BE2C (cell line): ENCODE measurements around the gene PCSK2.

ENCODE experiments used
- DNase-seq: peaks from one replicate; pipeline ENCODE4 v3.0.0-alpha.2; 2020
- H3K27me3 ChIP-seq: fragments of 250-450 bp; sonication (Bioruptor Pico); 2 replicates; pipeline ENCODE4 v1.5.1; 2020; ENCODE audit warnings: mild to moderate bottlenecking
- H3K36me3 ChIP-seq: fragments of 250-450 bp; sonication (Bioruptor Pico); 2 replicates; pipeline ENCODE4 v1.5.1; 2020; ENCODE audit warnings: mild to moderate bottlenecking
- H3K4me1 ChIP-seq: fragments of 250-450 bp; sonication (Bioruptor Pico); 2 replicates; pipeline ENCODE4 v1.5.1; 2020
- H3K4me3 ChIP-seq: 2 replicates; pipeline ENCODE4 v1.5.1; 2011; ENCODE audit warnings: low read depth, low read length
- H3K9me3 ChIP-seq: fragments of 250-450 bp; sonication (Bioruptor Pico); 2 replicates; pipeline ENCODE4 v1.5.1; 2020
- TF ChIP-seq, protein P1 (sequence below): IDR thresholded peaks from 2 replicates; pipeline ENCODE4 v1.5.1; 2012; ENCODE audit warnings: mild to moderate bottlenecking, low read depth, low read length

PCSK2 gene

DNA sequence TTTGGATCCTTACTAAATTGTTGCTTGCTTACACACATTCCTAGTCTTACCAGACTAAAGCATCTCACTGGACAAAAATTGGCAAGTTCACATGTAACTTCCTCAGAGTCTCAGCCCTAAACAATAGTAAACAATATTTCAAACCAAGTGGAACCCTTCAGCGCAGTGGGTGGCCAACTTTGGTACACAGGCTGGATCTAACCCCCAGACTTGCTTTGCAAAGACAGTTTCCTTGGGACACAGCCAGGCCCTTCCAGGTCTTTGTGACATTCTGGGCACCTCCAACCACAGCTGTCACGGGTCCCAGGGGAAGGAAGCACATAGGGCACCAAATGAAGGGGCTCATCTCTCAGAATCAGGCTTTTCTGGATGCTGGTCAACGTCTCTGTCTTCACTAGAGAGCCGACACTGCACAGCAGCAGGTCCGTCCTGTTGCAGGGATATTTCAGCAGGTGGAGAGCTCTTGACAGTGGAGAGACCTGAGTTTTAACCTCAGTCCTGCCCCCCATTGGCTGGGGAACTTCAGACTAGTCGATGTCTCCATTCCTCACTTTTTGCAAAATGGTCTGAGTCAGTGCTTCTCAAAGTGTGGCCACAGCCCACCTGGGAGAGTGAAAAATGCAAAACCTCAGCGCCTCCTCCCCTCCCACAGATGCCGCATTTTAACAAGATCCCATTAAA lies 212.9 kb downstream of the PCSK2 start:
- Histone ChIP-seq H3K4me1 (no peaks in the 10 kb centered on the region), H3K9me3 (no peaks in the 10 kb centered on the region), H3K27me3 (peaks cover 31% of the 10 kb centered on the region), H3K36me3 (no peaks in the 10 kb centered on the region), H3K4me3 (no peak overlapping the region)
- TF ChIP-seq, protein P1, sequence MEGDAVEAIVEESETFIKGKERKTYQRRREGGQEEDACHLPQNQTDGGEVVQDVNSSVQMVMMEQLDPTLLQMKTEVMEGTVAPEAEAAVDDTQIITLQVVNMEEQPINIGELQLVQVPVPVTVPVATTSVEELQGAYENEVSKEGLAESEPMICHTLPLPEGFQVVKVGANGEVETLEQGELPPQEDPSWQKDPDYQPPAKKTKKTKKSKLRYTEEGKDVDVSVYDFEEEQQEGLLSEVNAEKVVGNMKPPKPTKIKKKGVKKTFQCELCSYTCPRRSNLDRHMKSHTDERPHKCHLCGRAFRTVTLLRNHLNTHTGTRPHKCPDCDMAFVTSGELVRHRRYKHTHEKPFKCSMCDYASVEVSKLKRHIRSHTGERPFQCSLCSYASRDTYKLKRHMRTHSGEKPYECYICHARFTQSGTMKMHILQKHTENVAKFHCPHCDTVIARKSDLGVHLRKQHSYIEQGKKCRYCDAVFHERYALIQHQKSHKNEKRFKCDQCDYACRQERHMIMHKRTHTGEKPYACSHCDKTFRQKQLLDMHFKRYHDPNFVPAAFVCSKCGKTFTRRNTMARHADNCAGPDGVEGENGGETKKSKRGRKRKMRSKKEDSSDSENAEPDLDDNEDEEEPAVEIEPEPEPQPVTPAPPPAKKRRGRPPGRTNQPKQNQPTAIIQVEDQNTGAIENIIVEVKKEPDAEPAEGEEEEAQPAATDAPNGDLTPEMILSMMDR: no peak
- DNase-seq: no peak

DNA sequence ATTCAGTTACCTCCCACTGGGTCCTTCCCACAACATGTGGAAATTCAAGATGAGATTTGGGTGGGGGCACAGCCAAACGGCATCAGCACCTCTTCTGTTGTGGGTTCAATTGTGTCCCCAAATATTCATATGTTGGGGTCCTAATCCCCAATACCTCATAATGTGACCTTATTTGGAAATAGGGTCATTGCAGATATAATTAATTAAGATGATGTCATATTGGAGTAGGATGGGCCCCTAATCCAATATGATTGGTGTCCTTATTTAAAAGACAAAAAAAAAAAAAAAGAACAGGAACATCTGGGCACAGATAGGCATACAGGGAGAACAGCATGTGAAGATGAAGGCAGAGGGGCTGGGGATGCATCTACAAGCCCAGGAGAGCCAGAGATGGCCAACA lies 214.9 kb downstream of the PCSK2 start:
- Histone ChIP-seq H3K27me3 (peaks cover 37% of the 10 kb centered on the region), H3K4me1 (no peaks in the 10 kb centered on the region), H3K9me3 (no peaks in the 10 kb centered on the region), H3K36me3 (no peaks in the 10 kb centered on the region), H3K4me3 (no peak overlapping the region)
- no peak for DNase-seq
- TF ChIP-seq, protein P1: no peak

DNA sequence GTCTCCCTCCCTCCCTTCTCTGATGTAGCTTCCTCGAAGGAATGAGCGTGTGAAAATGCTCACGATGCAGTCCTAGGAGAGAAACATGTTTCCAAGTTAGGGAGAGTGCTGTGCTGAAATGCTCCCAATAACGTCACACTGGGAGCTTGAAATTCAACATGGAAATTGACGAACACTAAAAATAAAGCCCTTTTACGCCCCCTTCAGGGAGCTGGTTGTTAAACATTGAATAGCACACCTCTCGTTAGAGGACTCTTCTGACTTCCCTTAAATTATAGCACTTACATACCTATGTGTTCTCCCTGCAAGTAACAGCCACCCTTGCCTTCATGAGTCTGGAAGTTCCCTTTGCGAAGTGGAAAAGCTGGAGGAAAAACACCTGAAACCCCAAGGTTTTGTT lies 215.7 kb downstream of the PCSK2 start:
- DNase-seq: no peak
- Histone ChIP-seq H3K27me3 (peaks cover 36% of the 10 kb centered on the region), H3K4me3 (no peak overlapping the region), H3K9me3 (no peaks in the 10 kb centered on the region), H3K36me3 (no peaks in the 10 kb centered on the region), H3K4me1 (no peaks in the 10 kb centered on the region)
- TF ChIP-seq, protein P1: peak; percentile 36

DNA sequence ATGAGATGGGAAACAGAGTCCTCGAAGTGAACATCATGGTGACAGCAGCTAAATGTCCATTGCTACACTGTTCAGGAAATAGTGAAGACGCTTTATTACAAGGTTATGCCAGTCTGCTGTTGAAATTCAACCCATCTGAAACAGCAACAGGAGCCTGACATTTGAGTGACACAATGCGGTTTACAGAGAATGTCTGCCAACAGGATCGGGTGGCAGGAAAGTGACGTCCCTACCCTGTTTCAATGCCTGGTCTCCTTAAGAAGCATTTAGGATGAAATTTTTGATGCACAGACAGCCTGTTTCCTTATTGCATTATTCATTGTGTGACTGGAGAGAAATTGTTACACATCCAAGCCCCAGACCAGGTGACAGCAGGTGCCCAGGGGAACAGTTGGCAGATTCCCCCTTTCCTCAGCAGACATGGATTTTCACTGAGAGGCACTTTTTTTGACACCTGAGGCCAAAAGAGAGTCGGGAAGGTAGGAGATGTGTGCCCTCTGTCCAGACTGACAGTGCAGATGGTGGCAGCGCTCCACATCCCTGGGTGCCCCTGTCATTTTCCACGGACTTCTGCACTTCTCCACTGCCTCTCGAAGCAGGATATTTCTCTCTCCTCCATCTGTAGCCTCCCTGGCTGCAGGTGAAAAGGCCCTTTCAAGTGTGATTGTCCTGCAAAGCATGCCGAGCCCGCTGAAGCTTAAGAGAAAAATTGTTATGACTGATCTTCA lies 216.5 kb downstream of the PCSK2 start:
- H3K4me1 ChIP-seq: no peaks in the 10 kb centered on the region
- H3K36me3 ChIP-seq: no peaks in the 10 kb centered on the region
- no peaks in the 10 kb centered on the region for H3K9me3 ChIP-seq
- TF ChIP-seq, protein P1: no peak
- peaks cover 32% of the 10 kb centered on the region for H3K27me3 ChIP-seq
- no peak for DNase-seq
- H3K4me3 ChIP-seq: no peak overlapping the region

DNA sequence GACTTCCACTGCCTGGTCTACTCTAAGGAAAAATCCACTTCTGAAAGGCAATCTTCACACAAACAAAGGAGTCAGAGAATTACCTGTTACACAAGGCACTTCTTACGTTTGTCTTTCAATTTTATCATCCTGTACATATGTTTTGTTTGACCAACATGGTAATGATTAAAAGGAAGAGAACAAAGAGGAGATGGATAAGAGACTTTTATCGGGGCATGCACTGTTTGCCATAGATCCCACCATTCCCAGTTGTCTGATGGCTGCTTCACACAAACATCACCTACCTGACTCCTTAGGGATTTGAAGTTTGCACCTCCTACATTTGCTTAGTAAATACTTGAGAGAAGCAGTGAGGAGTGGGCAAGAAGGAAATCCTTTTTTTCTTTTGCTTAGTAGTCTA lies 217.3 kb downstream of the PCSK2 start:
- H3K9me3 ChIP-seq: no peaks in the 10 kb centered on the region
- TF ChIP-seq, protein P1: no peak
- H3K36me3 ChIP-seq: no peaks in the 10 kb centered on the region
- no peak overlapping the region for H3K4me3 ChIP-seq
- H3K27me3 ChIP-seq: peaks cover 32% of the 10 kb centered on the region
- DNase-seq: no peak
- H3K4me1 ChIP-seq: no peaks in the 10 kb centered on the region

DNA sequence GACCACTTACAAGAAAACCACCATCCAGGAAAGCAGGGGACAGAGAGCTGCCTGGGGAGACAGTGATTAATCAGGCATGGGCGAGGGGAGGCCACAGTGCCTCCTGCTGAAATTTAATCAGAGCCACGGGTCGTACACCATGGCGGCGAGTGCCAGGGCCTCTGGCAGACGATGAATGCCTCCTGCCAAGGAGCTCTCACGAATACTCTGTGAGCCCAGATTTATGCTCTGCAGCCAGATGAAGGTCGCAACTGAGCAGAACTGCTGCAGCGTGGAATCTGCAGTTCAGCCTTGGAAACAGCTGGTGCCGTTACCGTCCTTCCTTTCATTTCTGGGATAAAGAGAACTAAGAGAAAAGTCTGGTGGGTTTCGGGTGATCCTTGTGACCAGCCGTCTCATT lies 218.7 kb downstream of the PCSK2 start:
- Histone ChIP-seq H3K4me1 (no peaks in the 10 kb centered on the region), H3K36me3 (no peaks in the 10 kb centered on the region), H3K4me3 (no peak overlapping the region), H3K27me3 (peaks cover 27% of the 10 kb centered on the region), H3K9me3 (no peaks in the 10 kb centered on the region)
- DNase-seq: no peak
- TF ChIP-seq, protein P1: no peak
